Fibroblast of the aortic adventitia (primary cell): Measurements from ENCODE around the gene KCNQ1. TPM values are rescaled to one million over a fixed set of nuclear protein-coding genes. Genes with fewer than 3 reads are reported as not detected.
A peak's percentile ranks its signal among the peaks of the same experiment; 100 is the strongest.

Experiments
- DNase-seq: peaks from one replicate; pipeline ENCODE4 v3.0.0-alpha.2; 2010; ENCODE audit warnings: low read depth
- H3K4me3 ChIP-seq: 2 replicates; pipeline ENCODE4 v1.5.1; 2011; ENCODE audit warnings: low read depth, mild to moderate bottlenecking, control low read depth, low read length, moderate library complexity
- CTCF ChIP-seq: IDR thresholded peaks from 2 replicates; pipeline ENCODE4 v1.5.1; 2011; ENCODE audit warnings: mild to moderate bottlenecking, low read length, control low read depth, inconsistent platforms; ENCODE audit not compliant: insufficient read depth
- total RNA-seq: library from RNA; depleted of rRNA; stranded (reverse); fragments of >200 nt; gene quantifications from 2 replicates; pipeline ENCODE4 v1.2.3, GENCODE V29; 2012; ENCODE audit warnings: low replicate concordance

KCNQ1 gene
- total RNA-seq, 1 donor: not detected

- no peak for TF ChIP-seq CTCF
- no peak overlapping the region for H3K4me3 ChIP-seq
- DNase-seq: no peak
These were observed 432.7 kb downstream of the KCNQ1 start for GRCh38 chr11:2877474-2877873.

- no peak for DNase-seq
- no peak for TF ChIP-seq CTCF
- H3K4me3 ChIP-seq: no peak overlapping the region
These were observed 434.0 kb downstream of the KCNQ1 start for GRCh38 chr11:2878782-2879181.

GRCh38 chr11:2880646-2881045, 435.8 kb downstream of the KCNQ1 start:
- TF ChIP-seq CTCF: no peak
- DNase-seq: no peak
- no peak overlapping the region for H3K4me3 ChIP-seq

- no peak for TF ChIP-seq CTCF
- no peak overlapping the region for H3K4me3 ChIP-seq
- DNase-seq: no peak
These were observed 436.5 kb downstream of the KCNQ1 start for GRCh38 chr11:2881076-2881980.

- no peak for DNase-seq
- no peak overlapping the region for H3K4me3 ChIP-seq
- no peak for TF ChIP-seq CTCF
These were observed 437.2 kb downstream of the KCNQ1 start for GRCh38 chr11:2881981-2882375.

- no peak for TF ChIP-seq CTCF
- no peak for DNase-seq
- H3K4me3 ChIP-seq: peak overlapping the region; percentile 71
These were observed 437.7 kb downstream of the KCNQ1 start for GRCh38 chr11:2882396-2883110.
